HG03045 (cell line): ENCODE results near the gene GAS2L2.

Source experiments
- ATAC-seq: cut with Tn5 transposase; IDR thresholded peaks from one replicate; pipeline ENCODE4 v1.9.1; 2021; ENCODE audit warnings: mild to moderate bottlenecking, moderate library complexity; ENCODE audit not compliant: unreplicated experiment

The GAS2L2 gene

GRCh38 chr17:35752945-35753764 lies at the start of gene GAS2L2:
Gene GAS2L2, minus strand, starts transcription at chr17:35753239. Its CDS starts 389 bp downstream, at chr17:35752850.
- ATAC-seq, result no peak

DNA sequence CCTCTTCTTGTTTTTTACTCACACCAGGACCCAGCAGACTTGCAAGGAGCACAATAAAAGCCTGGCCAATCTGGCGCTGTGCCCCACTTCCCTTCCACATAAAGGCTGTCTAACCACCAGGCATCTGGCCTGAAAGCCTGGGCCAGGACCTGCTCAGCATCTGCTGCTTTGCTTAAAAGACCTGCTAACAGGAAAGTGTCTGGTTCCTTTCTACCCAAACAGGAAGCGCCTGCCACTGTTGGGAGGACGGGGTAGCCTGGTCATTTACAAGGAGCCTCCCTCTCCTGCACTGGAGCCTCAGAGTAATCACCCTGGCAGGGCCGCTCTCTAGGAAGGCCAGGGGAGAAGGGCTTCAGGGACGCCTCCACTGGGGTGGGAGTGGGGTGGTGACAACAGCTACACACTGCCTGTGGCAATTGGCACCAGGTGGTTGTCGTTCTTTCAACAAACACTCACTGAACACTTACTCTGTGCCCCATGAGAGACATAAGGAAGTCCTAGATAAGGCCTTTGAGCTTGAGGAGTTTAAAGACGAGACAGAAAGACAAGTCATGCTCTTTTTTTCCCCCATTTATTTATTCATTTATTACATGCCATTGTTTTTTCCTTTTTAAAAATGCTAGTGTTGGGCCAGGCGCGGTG lies 48.7 kb upstream of the GAS2L2 start:
- ATAC-seq, result no peak

GRCh38 chr17:35799942-35800341 lies 46.9 kb upstream of the GAS2L2 start:
- no peak for ATAC-seq

GRCh38 chr17:35797918-35798317 lies 44.9 kb upstream of the GAS2L2 start:
- no peak for ATAC-seq

- ATAC-seq, result no peak
Observed at GRCh38 chr17:35797370-35797769, 44.3 kb upstream of the GAS2L2 start.

DNA sequence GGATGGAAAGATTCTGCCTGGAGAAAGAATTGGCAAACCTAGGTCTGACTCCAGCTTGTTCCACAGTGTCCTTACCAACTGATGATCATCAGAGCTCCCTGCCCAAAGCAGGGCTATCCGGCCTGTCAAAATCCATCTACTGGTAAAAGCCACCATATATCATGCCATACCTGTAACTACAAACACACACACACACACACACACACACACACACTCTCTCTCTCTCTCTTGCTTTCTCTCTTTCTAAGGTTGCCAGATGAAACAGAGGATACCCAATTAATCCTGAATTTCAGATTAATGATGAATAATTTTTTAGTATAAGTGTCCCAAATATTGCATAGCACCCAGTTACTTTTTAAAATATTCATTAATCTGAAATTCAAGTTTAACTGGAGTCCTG lies 43.9 kb upstream of the GAS2L2 start:
- no peak for ATAC-seq

GRCh38 chr17:35795871-35796265 lies 42.8 kb upstream of the GAS2L2 start:
- no peak for ATAC-seq

- ATAC-seq, result no peak
Observed at GRCh38 chr17:35795007-35795870, 42.2 kb upstream of the GAS2L2 start, which contains the start of gene MMP28. Gene MMP28, minus strand, starts transcription at chr17:35795641. Its CDS starts 264 bp downstream, at chr17:35795377.

DNA sequence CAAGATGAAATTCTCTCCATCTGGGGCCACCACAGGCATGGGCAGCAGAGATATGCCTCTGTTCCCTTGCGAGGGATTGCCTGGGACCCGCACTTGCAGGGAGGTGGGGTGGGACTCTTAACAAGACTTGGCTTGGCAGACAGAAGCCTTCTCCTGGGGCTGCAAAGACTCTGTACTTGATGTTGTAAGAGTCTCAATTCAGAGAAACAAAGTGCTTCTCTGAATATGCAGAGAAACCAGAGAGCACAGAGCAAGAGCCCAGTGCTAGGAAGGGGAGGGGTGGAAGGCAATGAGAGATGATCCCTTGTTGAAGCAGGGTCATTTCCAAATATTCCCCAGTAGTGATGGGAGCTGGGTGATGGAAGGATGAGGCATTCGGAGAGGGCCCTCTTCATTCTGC lies 40.2 kb upstream of the GAS2L2 start:
- ATAC-seq, result no peak

GRCh38 chr17:35791681-35792350 lies 38.8 kb upstream of the GAS2L2 start:
- no peak for ATAC-seq

DNA sequence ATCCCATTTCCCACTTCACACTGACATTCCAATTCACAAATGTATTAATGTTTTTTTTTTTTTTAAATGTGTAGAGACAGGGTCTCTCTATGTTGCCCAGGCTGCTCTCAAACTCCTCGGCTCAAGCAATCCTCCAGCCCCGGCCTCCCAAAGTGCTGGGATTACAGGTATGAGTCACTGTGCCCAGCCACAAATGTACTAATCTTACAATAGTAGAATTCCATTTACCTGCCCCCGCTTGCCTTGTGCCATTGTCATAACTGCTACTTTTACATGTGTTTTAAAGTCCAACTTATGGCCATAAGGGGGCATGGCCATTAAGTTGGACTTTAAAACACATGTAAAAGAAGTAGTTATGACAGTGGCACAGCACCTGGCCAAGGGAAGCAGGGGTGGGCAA lies 37.8 kb upstream of the GAS2L2 start:
- no peak for ATAC-seq

DNA sequence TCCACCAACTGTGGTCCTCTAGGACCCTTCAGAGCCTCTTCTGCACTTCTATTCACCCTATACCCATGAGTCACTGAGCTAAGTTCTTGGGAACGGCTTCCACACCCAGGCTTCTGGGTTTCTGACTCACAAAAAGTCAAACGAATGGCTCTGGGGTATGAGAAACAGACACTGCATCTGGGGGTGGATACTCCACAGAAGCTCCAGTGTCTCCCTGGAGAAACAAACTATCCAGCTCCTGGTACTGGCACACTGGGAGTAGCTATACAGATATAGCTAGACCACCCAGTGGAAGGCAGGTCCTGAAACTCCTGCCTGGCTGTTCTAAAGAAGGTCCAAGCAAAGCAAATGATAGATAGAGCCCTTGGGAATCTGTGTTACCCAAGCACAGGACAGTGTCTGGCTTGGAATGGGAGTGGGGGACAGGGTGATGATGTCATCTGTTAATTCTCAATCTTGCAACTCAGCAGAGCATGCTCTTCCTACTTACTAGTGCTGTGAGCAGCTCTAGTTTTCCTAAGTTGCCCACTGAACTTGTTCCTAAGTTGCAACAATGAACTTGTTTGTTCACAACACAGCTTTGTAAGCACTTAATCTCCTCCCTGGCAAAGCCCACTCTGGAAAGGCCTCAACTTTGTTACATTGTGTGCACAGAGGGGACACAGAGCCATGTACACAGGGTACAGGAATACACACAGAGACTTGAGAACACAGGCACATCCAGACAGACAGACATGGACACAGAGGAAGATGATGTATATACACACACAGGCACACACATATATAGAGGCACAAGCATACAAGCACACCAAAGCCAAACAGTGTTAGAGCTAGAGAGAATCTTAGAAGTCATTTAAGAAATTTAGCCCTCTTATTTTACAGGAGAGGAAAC lies 35.7 kb upstream of the GAS2L2 start:
- no peak for ATAC-seq

GRCh38 chr17:35786941-35787432 lies 33.9 kb upstream of the GAS2L2 start:
- no peak for ATAC-seq

DNA sequence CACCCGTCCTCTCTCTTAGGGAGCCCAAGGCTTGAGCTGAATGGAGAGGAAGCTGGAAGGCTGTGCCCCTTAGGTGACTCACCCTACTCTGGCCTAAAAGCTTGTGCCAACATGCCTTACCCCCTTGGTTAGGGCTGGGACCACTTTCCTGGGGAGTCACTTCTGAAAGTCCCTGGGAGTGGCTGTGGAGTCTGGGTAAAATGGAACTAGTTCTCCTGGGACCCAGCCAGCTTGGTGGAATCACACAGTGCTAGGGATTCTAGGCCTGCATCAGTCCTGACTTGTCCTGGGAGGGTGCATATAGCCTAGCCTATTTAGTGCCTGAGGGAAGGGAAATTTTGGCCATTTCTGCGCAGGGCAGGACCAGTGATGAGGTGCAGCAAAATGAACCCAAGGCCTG lies 31.9 kb upstream of the GAS2L2 start:
- ATAC-seq, result no peak

DNA sequence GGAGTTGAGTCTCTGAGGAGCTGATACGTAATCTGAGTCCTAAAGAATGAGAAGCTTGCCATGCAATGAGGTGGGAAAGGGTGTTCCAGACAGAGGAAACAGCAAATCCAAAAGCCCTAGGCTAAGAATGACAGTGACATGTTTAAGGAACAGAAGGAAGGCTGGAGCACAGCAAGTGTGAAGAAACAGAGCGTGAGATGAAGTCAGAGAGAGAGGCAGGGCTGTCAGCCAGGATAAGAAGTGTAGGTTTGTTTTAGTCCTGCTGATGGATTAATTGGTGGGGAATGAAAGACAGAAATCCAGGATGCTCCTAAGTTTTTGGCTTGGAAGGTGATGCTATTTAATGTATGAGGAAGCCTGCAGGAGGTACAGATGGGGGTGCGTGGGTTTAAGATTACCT lies 27.9 kb upstream of the GAS2L2 start:
- no peak for ATAC-seq

DNA sequence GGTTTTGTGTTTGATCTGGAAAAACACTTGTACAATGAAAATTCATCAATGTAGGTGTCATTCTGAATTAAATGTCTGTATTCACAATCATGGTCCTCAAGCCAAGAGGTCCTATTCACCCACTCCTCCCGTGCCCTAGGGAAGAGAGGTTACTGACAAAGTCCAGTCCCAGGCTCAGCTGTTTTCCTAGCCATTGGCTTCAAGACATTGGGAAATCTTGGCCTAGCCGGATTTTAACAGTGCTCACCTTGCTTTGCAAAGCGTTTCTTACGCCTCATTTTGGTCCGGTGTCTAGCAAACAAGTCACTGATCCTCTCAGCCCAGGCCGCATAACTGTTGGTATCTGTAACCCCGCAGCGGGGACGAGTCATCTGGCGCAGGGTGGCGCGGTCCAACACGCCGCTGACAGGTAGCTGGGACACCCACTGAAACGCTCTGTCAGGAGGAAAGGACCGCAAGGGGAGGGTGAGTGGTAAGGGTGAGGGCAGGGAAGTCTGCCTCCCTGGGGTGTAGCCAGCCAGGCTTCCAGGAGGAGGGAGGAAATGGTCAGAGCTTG lies 25.7 kb upstream of the GAS2L2 start:
- ATAC-seq, result no peak

DNA sequence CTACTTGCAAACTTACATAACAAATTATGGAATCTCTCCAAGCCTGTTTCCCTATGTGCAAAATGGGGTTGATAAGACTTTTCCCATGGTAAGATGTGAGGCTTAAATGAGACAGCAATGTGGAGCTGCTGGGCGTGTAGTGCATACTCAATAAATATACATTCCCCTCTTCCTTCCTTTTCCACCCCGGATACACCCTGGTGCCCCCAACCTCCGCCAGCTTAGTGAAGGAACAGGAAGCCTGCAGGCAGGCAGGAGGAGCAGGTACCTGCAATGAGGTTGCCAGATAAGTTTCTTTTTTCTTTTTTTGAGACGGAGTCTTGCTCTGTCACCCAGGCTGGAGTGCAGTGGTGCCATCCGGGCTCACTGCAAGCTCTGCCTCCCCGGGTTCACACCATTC lies 22.5 kb upstream of the GAS2L2 start:
- ATAC-seq, result no peak

DNA sequence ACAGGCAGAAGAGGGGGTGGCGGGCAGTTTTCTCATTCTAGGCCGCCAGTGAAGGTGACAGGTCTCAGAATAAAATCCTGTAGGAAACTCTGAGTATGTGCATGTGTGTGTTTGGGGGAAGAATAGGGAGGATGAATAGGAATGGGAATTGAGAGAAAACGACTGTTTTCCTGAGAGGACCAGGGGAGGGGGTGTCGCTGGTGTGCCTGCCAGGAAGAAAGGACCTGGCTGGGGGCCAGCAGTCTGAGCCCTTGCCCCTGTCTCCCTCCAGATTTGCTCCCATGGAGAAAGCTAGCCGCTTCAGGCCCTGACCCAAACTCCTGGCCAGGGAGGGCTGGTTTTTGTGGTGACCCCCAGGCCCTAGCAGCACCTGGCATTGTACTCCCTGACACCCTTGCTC lies 22.0 kb upstream of the GAS2L2 start:
- no peak for ATAC-seq

GRCh38 chr17:35774499-35774898 lies 21.5 kb upstream of the GAS2L2 start:
- ATAC-seq, result no peak
